ENCODE data around the gene GSK3B.
"Not testable (repeated sequence)": the region's sequence is repeated elsewhere in the genome, so short reads cannot be mapped to it uniquely, and the experiment has no call there.

Gene GSK3B

DNA sequence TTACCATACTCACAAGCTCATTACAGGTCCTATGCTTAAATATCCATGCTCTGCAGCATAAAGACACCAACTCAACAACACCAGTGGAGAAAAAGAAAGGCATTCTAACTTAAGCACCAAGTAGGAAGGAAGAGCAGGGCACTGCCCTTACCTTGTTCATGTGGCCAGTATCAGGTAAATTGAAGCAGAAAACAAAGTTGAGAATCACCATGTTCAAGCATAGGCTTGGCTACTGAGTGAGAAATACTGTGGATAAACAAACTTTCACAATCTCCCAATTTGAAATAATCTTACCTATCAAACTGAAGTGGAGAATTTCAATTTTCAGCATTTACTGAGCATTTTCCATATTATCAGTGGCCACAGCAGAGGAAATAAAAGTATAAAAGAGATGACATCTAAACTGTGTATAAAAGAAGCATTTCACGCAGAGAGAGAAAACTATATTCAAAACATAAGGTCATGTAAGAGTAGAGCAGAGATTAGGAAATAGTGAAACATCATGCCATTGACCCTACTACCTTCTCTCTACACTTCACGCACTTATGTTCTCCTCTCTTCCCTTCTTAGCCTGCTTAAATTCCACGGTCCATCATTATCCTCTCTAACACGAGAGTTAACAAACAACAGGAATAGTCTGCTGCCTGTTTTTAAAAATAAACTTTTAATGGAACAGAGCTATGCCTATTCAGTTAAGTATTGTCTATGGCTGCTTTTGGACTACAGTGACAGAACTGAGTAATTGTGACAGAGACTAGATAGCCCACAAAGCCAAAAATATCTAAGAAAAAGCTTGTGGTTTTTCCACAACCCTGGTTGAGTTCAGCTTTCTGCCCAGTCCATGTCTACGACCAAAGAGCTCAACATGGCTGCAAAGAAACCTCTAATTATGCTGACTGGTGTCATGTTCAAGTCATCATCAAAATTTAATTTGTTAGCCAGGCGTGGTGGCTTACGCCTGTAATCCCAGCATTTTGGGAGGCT is 169.8 kb downstream of the GSK3B start:
- no peak for DNase-seq

DNA sequence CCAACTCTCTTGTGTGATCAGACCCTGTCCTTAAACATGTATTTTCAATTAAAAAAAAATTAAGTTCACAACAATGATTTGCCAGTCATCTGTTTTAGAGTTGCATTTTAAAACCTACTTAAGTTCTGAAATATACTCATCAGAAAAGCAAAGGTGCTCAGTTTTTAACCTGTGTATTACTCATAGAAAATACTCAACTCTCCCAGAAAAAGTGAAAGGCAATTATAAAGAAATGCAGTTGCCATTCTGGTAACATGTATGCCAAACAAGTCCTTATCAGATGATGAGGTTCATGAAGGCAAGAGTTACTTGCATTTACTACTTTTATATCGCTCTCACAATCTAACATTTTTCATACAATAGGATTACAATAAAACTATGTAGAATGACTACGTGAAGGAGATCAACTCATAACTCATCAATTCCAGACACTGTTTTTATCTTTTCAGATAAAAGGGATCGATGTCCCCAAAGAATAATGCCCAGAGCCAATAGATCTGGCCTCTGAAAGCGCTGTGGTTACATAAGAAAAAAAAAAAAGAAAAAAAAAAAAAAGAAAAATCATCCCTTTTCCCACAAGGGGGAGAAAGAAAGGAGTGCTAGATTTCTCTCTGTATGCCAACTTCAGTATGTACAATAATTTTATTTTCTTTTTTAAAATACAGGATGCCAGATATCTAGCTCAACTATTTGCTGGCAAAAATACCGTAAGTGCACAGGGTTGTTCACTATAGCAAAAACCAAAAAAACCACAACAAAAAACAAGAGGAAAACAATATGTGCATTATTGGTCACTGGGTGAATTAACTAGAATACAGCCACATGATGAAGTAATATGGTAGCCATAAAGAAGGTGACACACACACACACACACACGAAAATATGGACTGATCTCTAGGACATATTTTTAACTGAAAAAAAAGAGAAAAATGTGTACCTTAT is 175.0 kb downstream of the GSK3B start:
- no peak for DNase-seq

- no peak for DNase-seq
These were observed 181.2 kb downstream of the GSK3B start for GRCh38 chr3:119913021-119913420.

GRCh38 chr3:119912220-119912619 is 182.0 kb downstream of the GSK3B start:
- no peak for DNase-seq

- DNase-seq = no peak
These were observed 182.5 kb downstream of the GSK3B start for GRCh38 chr3:119911748-119912147.

DNA sequence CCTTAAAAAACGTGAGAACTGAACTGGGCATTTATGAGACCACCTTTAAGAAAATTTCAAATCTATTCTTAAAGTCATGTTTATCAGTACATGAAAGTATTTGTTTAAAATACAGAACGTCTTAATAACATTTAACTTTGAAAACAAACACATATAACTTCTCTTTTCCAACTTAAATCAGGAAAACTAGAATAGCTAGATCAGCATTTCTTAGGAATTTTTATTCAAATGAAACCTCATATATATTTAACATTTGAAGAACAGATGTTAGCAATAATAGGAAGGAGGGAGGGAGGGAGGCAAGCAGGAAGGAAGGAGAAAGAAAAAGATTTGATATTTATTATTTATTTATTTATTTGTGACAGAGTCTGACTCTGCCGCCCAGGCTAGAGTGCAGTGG is 192.2 kb downstream of the GSK3B start:
- DNase-seq = no peak

DNA sequence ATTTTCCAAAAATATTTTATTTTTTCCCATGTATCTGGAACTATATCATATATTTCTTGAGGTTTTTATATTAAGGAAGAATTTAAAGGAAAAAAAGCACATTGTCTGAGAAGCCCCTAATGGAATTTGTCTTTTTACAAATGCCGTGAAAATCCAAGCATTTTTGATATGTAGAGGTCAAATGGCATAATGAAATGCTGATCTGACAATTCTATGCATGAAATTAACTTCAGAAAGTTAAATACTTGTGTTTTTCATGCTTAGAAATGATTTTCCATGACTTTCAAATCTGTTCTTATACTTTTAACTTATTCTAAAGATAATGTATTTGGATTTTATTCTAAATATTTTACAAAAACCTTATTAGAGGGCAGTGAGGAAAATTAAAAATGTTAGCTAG is 193.1 kb downstream of the GSK3B start:
- DNase-seq = no peak

DNA sequence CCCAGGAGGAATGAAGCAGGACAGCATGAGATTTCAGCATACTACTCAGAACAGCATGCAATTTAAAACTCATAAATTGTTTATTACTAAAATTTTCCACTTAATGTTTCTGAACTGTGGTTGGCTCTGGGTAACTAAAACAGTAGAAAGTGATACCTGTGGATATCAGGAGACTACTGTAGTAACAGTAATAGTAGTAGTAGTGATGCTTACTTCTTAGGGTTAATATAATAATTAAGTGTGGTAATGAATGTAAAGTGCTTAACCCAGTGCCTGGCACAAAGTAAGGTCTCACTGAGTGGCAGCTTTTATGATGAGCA is 195.1 kb downstream of the GSK3B start:
- DNase-seq = no peak

DNA sequence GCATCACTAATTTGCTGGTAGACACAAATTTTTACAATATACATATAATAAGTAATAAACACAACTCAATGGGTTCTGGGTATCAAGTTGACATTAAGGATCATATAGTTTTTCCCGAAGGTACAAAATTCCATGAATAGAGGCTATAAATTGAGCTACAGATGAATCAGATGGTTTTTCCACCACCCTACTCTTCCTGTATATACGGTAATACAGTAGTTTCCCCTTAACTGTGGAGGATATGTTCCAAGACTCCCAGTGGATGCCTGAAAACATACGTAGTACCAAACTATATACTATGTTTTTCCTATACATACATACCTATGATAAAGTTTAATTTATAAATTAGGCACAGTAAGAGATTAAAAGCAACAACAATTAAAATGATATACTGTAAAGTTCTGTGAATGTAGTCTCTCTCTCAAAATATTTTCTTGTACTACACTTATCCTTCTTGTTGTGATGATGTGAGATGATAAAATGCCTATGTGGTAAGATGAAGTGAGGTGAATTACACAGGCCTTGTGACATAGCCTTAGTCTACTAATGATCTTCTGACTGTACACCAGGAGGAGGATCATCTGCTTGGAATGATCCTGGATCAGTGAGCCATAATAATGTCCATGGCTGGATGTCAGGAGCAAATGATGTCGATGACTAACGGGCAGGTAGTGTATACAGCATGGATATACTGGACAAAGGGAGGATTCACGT is 195.6 kb downstream of the GSK3B start:
- DNase-seq = no peak

- no peak for DNase-seq
These were observed 200.1 kb downstream of the GSK3B start for GRCh38 chr3:119894195-119894594.

GRCh38 chr3:119893769-119894168 is 200.5 kb downstream of the GSK3B start:
- no peak for DNase-seq

GRCh38 chr3:119891944-119892721 is 202.1 kb downstream of the GSK3B start:
- DNase-seq = peak; percentile 18

GRCh38 chr3:119888681-119889080 is 205.6 kb downstream of the GSK3B start:
- DNase-seq = not testable (repeated sequence)

DNA sequence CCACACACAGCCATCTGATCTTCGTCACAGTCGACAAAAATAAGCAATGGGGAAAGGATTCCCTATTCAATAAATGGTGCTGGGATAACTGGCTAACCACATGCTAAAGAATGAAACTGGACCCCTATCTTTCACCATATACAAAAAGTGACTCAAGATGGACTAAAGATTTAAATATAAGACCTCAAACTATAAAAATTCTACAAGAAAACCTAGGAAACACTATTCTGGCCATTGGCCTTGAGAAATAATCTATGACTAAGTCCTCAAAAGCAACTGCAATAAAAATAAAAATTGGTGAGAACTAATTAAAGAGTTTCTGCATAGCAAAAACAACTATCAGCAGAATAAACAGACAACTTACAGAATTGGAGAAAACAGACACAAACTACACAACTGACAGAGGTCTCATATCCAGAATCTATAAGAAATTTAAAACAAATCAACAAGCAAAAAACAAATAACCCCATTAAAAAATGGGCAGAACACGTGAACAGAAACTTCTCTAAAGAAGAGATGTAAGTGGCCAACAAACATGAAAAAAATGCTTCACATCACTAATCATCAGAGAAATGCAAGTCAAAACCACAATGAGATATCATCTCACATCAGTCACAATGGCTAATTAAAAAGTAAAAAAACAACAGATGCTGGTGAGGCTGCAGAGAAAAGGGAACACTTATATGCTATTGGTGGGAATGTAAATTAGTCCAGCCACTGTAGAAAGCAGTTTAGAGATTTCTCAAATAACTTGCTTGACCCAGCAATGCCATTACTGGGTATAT is 208.3 kb downstream of the GSK3B start:
- no peak for DNase-seq

- no peak for DNase-seq
These were observed 210.1 kb downstream of the GSK3B start for GRCh38 chr3:119884161-119884557.

- no peak for DNase-seq
These were observed 210.6 kb downstream of the GSK3B start for GRCh38 chr3:119883461-119884160.

- no peak for DNase-seq
These were observed 213.3 kb downstream of the GSK3B start for GRCh38 chr3:119880966-119881365.

- DNase-seq = no peak
These were observed 220.6 kb downstream of the GSK3B start for GRCh38 chr3:119873646-119874045.

- DNase-seq = no peak
These were observed 221.5 kb downstream of the GSK3B start for GRCh38 chr3:119872773-119873172.

GRCh38 chr3:119871571-119871970 is 222.7 kb downstream of the GSK3B start:
- no peak for DNase-seq

DNA sequence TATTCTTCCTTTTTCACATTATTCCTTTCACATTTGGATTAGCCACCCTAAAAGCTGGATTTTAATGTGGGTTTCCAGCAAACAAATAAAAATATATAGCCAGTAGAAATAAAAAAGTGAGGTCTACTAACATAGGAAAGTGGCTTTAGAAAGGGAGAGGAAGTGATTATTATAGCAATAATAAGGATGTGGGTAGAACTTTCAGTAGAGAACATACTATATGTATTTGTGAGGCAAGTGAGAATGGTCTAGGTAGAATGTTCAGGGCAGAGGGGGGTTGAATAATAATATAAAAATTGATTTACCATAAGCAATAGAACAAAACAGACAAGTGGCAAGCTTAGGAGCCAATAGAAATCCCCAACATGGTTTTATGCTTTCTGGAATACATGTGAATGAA is 223.7 kb downstream of the GSK3B start:
- DNase-seq = no peak
